HG03066 (cell line): ENCODE results near the gene MRPL54.
"Not testable (repeated sequence)": the region's sequence is repeated elsewhere in the genome, so short reads cannot be mapped to it uniquely, and the experiment has no call there.

ENCODE experiments used
- ATAC-seq: cut with Tn5 transposase; IDR thresholded peaks from one replicate; pipeline ENCODE4 v1.9.1; 2021; ENCODE audit warnings: low read depth; ENCODE audit not compliant: unreplicated experiment

The MRPL54 gene

GRCh38 chr19:3738477-3739220 lies 23.8 kb upstream of the MRPL54 start:
- ATAC-seq: no peak

GRCh38 chr19:3740431-3740830 lies 22.1 kb upstream of the MRPL54 start:
- no peak for ATAC-seq

DNA sequence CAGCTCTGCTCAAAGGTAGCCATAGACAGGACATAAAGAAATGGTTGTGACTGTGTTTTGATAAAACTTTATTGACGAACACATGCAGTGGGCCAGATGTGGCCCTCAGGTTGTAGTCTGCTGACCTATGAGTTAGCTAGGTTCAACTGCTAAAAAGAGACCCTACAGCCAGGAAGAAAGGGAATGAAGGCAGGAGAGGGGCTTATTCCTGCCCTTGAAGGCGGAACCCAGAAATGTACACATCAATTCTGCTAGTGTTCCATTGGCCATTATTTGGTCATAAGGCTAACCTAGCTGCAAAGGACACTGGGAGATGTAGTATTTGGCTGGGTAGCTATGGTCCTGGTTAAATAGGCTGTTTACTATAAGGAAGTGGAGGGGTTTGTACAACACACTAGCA lies 19.0 kb upstream of the MRPL54 start:
- ATAC-seq: no peak

DNA sequence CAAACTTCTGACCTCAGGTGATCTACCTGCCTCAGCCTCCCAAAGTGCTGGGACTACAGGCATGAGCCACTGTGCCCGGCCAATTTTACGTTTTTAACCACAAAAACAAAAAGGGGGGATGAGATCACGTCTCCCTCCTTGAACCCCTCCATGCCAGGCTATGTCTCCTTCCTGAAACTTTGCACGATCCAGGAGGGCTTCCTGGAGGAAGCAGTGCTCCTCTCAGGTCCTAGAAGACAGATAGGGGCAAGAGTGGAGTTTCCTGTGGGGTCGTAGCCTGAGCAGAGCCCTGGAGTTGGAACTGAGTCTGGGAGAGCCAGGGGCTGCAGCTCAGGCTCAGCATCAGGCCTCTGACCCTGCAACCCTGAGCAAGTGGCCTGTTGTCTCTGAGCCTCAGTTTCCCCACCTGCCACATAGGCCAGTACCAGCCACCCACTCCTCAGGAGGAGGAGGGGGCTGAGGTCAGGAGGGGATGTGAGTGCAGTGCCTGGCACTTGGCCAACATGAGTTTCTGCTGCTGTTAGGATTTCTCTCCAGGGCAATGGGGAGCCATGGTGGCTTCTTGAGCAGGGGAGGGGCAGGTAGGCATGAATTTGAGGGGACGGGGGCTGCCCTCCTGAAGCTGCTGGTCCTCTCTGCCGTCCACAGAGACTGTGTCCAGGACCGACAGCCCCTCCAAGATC lies 17.0 kb upstream of the MRPL54 start:
- ATAC-seq: no peak

- no peak for ATAC-seq
Measured at GRCh38 chr19:3746371-3747056, 16.0 kb upstream of the MRPL54 start.

- no peak for ATAC-seq
Measured at GRCh38 chr19:3748965-3749364, 13.5 kb upstream of the MRPL54 start.

GRCh38 chr19:3750211-3750610 lies 12.3 kb upstream of the MRPL54 start:
- no peak for ATAC-seq

DNA sequence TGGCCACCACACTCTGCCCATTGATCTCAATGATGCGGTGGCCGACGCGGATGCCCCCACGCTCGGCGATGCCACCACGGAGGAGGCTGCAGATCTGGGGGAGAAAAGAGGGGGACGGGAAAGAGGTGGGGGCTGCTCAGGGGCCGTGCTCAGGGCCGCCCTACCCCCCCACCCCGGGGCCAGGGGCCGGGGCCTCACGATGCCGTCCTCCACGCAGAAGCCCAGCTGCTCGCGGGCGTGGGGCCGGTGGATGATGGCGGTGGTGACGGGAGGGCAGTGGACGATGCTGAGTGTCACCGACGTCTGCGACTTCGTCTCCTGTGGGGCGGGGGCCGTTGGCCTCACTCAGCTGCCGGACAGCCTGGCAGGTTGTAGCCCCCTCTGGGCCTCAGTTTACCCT lies 11.2 kb upstream of the MRPL54 start:
- no peak for ATAC-seq

GRCh38 chr19:3752492-3752891 lies 10.0 kb upstream of the MRPL54 start:
- ATAC-seq: no peak

- no peak for ATAC-seq
Measured at GRCh38 chr19:3753631-3754410, 8.7 kb upstream of the MRPL54 start.

DNA sequence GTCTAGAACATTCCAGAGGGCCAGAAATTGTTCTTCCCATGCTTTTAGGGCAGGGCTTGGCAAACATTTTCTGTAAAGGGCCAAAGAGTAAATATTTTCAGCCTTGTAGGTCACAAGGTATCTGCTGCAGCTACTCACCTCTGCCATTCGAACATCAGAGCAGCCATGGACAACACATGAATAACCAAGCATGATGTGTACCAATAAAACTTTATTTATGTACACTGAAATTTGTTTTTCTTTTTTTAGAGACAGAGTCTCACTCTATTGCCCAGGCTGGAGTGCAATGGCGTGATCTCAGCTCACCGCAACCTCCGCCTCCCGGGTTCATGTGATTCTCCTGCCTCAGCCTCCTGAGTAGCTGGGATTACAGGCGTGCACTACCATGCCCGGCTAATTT lies 4.8 kb upstream of the MRPL54 start:
- not testable (repeated sequence) for ATAC-seq

GRCh38 chr19:3758297-3758696 lies 4.2 kb upstream of the MRPL54 start:
- not testable (repeated sequence) for ATAC-seq

- ATAC-seq: no peak
Measured at GRCh38 chr19:3759482-3760254, 2.8 kb upstream of the MRPL54 start.

GRCh38 chr19:3760871-3761361 lies 1.6 kb upstream of the MRPL54 start:
- no peak for ATAC-seq

DNA sequence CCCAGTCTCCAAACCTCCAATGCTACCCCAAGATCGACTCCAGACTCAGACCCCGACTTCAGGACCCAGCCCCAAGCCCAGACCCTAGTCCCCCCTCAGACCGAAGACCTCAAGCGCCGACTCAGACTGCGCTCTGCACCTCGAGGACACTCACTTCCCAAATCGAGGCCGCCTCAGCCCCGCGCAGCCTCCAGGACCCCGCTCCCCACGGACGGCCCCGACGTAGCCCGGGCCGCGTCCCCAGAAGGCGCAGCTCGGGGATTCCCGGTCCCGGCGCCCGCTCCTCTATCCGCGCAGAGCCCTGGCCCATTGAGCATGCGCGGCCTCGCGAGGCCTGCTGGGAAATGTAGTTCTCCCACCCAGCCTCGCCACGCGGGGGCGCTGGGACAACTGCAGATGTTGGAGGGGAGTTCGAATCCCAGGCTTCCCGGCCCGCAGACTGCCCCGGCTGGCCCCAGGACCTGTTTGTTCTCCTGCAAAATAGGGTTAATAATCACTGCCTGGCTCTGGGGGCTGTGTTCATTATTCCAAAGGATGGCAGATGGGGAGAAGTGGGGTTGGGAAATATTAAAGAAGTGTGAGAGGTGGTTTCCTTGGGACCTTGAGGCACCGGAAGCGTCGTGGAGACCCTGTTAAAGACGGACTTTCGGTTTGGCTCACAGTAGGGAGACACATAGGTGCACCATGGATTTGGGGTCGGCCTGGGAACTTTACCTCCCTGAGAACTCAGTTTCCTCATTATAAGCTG lies 926 bp upstream of the MRPL54 start, which contains the start of gene APBA3:
Gene APBA3, minus strand, starts transcription at position 311 of the 748 bp plus-strand sequence. CDS start 1,428 bp downstream, outside the sequence.
- peak; percentile 43 for ATAC-seq

- ATAC-seq: no peak
Measured at GRCh38 chr19:3762130-3762473, 380 bp upstream of the MRPL54 start.

DNA sequence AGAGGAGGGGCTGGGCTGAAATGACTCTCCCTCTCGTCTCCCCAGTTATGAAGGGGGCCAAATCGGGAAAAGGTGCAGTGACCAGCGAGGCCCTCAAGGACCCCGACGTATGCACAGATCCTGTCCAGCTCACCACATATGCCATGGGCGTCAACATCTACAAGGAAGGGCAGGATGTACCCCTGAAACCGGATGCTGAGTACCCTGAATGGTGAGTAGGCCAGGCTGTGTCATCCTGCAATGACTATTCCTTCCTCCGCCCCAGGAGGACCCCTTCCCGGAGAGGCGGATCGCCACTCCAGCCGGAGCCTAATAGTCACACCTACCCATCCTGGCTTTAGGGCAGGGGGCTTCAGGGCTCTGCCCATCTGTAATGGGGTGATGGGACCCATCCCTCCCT lies 2.6 kb downstream of the MRPL54 start:
- ATAC-seq: no peak

DNA sequence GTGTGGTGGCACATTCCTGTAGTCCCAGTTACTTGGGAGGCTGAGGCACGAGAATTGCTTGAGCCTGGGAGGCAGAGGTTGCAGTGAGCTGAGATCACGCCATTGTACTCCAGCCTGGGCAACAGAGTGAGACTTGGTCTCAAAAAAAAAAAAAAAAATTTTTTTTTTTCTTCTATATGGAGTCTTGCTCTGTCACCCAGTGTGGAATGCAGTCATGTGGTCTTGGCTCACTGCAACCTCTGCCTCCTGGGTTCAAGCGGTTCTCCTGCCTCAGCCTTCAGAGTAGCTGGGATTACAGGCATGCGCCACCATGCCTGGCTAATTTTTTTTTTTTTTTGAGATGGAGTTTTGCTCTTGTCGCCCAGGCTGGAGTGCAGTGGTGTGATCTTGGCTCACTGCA lies 3.3 kb downstream of the MRPL54 start:
- not testable (repeated sequence) for ATAC-seq

- ATAC-seq: no peak
Measured at GRCh38 chr19:3766520-3766919, 4.0 kb downstream of the MRPL54 start.
